Measurements from ENCODE around the gene PAH. TPM values are rescaled to one million over a fixed set of nuclear protein-coding genes. Genes with fewer than 3 reads are reported as not detected.

PAH gene
- total and polyA plus RNA-seq, 2 donors (not counting 3 experiments of a cell fraction or from before 2014, with no cell fraction given) = not detected

DNA sequence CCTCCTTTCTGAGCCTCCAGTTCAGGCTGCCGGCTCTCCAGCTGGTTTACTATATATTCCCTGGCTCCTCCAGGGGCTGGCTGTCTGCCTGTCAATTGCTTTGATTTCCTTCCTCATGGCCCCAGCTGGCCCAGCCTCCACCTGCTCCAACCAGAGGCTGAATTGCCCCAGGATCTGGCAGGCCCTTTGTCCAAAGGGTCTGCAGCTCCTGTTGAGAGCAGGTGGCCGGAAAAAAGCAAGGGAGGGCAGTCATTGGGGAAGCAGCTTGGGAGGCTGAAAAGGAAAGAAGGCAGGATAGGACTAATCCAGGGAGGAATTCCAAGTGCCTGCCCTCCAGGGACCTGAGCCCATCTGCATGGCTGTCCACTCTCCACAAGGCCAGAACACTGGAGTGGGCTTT is 25.3 kb downstream of the PAH start:
- ChIA-PET POLR2A (no interaction called here), CTCF (no interaction called here)
- Histone ChIP-seq H2AFZ (ENCODE audit: low read depth, low read length) (no peak overlapping the region), H3K36me3 (ENCODE audit: control insufficient read depth in 2 of 2, extremely low read depth in 1 of 2, insufficient read depth in 2 of 2, low read length in 2 of 2) (no peaks in the 10 kb centered on the region), H3K9ac (replicated peaks; ENCODE audit: extremely low read depth, insufficient read depth, low read length) (no peak overlapping the region), H3K27me3 (ENCODE audit: control insufficient read depth in 2 of 2, insufficient read depth in 2 of 2, low read length in 2 of 2) (no peaks in the 10 kb centered on the region), H4K20me1 (replicated peaks; ENCODE audit: control insufficient read depth, extremely low read depth, insufficient read depth, low read length) (no peaks in the 10 kb centered on the region), H3K4me2 (ENCODE audit: insufficient read depth, low read length) (no peak overlapping the region), H3K9me1 (replicated peaks; ENCODE audit: control insufficient read depth, extremely low read depth, insufficient read depth, low read length) (no peaks in the 10 kb centered on the region), H3K4me1 (ENCODE audit: control insufficient read depth, extremely low read depth, insufficient read depth, low read length) (no peaks in the 10 kb centered on the region), H3K27ac (ENCODE audit: insufficient read depth, low read depth, low read length) (no peak overlapping the region), H3K9me3 (replicated peaks; ENCODE audit: control insufficient read depth, insufficient read depth, low read length) (no peaks in the 10 kb centered on the region), H3K79me2 (ENCODE audit: control insufficient read depth, insufficient read depth, low read length) (no peaks in the 10 kb centered on the region), H3K4me3 (replicated peaks in 1 of 3; ENCODE audit: insufficient read depth in 1 of 3, low read depth in 1 of 3, low read length in 3 of 3) (no peak overlapping the region)
- intact Hi-C loops (cut with micrococcal nuclease) = no loop called here
- dilution Hi-C loops (cut with MboI; ENCODE audit: extremely low pct_ligation_motif_present, low sequenced_read_pairs) = no loop called here
- TF ChIP-seq JUN (IDR thresholded peaks at IDR 0.05; ENCODE audit: borderline replicate concordance, insufficient read depth, insufficient read length, low read depth) = no peak
- no peak for FAIRE-seq
- no TSS peak for BruUV-seq (replicated peaks)
- DNase-seq (ENCODE audit: low read depth, low spot score) = no peak

DNA sequence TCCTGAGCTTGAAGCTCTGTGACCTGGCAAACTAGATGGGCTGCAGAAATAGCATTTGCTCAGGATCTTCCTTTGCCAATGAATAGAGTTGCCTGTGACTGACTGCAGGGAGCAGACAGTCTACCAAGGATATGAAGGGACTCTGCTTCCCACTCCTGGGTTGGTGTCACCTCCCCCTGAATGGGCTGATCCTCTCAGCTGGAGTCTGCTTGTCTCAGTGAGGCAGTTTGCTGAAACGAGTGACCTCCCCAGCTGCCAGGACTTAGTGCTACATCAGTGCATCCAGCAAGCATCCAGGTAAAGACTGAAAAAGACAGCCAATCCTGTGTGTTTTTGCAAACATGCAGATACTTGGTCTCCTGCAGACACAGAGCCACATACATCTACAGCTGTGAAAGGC is 28.5 kb downstream of the PAH start:
- Histone ChIP-seq H3K4me2 (ENCODE audit: insufficient read depth, low read length) (no peak overlapping the region), H3K9me1 (replicated peaks; ENCODE audit: control insufficient read depth, extremely low read depth, insufficient read depth, low read length) (no peaks in the 10 kb centered on the region), H3K27me3 (ENCODE audit: control insufficient read depth in 2 of 2, insufficient read depth in 2 of 2, low read length in 2 of 2) (no peaks in the 10 kb centered on the region), H3K4me3 (replicated peaks in 1 of 3; ENCODE audit: insufficient read depth in 1 of 3, low read depth in 1 of 3, low read length in 3 of 3) (no peak overlapping the region), H3K4me1 (ENCODE audit: control insufficient read depth, extremely low read depth, insufficient read depth, low read length) (no peaks in the 10 kb centered on the region), H3K27ac (ENCODE audit: insufficient read depth, low read depth, low read length) (no peak overlapping the region), H3K9ac (replicated peaks; ENCODE audit: extremely low read depth, insufficient read depth, low read length) (no peak overlapping the region), H4K20me1 (replicated peaks; ENCODE audit: control insufficient read depth, extremely low read depth, insufficient read depth, low read length) (no peaks in the 10 kb centered on the region), H2AFZ (ENCODE audit: low read depth, low read length) (no peak overlapping the region), H3K36me3 (ENCODE audit: control insufficient read depth in 2 of 2, extremely low read depth in 1 of 2, insufficient read depth in 2 of 2, low read length in 2 of 2) (no peaks in the 10 kb centered on the region), H3K9me3 (replicated peaks; ENCODE audit: control insufficient read depth, insufficient read depth, low read length) (no peaks in the 10 kb centered on the region), H3K79me2 (ENCODE audit: control insufficient read depth, insufficient read depth, low read length) (no peaks in the 10 kb centered on the region)
- FAIRE-seq (no peak), DNase-seq (ENCODE audit: low read depth, low spot score) (no peak)
- ChIA-PET POLR2A (no interaction called here), CTCF (no interaction called here)
- dilution Hi-C loops (cut with MboI; ENCODE audit: extremely low pct_ligation_motif_present, low sequenced_read_pairs) = no loop called here
- intact Hi-C loops (cut with micrococcal nuclease) = no loop called here
- TF ChIP-seq EZH2 (IDR thresholded peaks at IDR 0.05; ENCODE audit: borderline replicate concordance, low read depth, low read length, severe bottlenecking) (no peak), GATA2 (IDR thresholded peaks at IDR 0.05; ENCODE audit: insufficient read depth, insufficient read length, low read depth, low read length) (no peak), JUN (IDR thresholded peaks at IDR 0.05; ENCODE audit: borderline replicate concordance, insufficient read depth, insufficient read length, low read depth) (no peak), FOS (IDR thresholded peaks at IDR 0.05; ENCODE audit: borderline replicate concordance, insufficient read depth, low read length) (no peak), POLR2AphosphoS5 (IDR thresholded peaks at IDR 0.05; ENCODE audit: insufficient read depth, low read depth, low read length) (no peak), MYC (IDR thresholded peaks at IDR 0.05; ENCODE audit: low read depth, low read length) (no peak), POLR2A (IDR thresholded peaks at IDR 0.05; ENCODE audit: low read depth, low read length) (no peak)
- TF ChIP-seq, protein P1, sequence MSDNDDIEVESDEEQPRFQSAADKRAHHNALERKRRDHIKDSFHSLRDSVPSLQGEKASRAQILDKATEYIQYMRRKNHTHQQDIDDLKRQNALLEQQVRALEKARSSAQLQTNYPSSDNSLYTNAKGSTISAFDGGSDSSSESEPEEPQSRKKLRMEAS (IDR thresholded peaks at IDR 0.05; ENCODE audit: insufficient read depth, insufficient read length) = no peak
- TF ChIP-seq, protein P2, sequence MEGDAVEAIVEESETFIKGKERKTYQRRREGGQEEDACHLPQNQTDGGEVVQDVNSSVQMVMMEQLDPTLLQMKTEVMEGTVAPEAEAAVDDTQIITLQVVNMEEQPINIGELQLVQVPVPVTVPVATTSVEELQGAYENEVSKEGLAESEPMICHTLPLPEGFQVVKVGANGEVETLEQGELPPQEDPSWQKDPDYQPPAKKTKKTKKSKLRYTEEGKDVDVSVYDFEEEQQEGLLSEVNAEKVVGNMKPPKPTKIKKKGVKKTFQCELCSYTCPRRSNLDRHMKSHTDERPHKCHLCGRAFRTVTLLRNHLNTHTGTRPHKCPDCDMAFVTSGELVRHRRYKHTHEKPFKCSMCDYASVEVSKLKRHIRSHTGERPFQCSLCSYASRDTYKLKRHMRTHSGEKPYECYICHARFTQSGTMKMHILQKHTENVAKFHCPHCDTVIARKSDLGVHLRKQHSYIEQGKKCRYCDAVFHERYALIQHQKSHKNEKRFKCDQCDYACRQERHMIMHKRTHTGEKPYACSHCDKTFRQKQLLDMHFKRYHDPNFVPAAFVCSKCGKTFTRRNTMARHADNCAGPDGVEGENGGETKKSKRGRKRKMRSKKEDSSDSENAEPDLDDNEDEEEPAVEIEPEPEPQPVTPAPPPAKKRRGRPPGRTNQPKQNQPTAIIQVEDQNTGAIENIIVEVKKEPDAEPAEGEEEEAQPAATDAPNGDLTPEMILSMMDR (IDR thresholded peaks at IDR 0.05; ENCODE audit: extremely low read depth in 1 of 2, insufficient read depth in 1 of 2, low read depth in 1 of 2, low read length in 2 of 2) = no peak
- BruUV-seq (replicated peaks) = no TSS peak

All from endothelial cell of umbilical vein (primary cell).